ENCODE data around the gene GIT2. TPM values are rescaled to one million over a fixed set of nuclear protein-coding genes. Genes with fewer than 3 reads are reported as not detected.

GIT2 gene
- total and polyA plus RNA-seq, 2 experiments from 2014 or later: 15.8 to 20.9 TPM

GRCh38 chr12:109888179-109889020 lies 107.8 kb downstream of the GIT2 start:
- Histone ChIP-seq H3K36me3 (ENCODE audit: insufficient read depth) (no peaks in the 10 kb centered on the region), H3K9me2 (ENCODE audit: insufficient read depth) (no peaks in the 10 kb centered on the region), H3K27me3 (ENCODE audit: insufficient read depth) (peaks cover 41% of the 10 kb centered on the region), H3F3A (replicated peaks; ENCODE audit: low read depth) (no peaks in the 10 kb centered on the region), H3K4me1 (ENCODE audit: insufficient read depth) (peaks cover 4% of the 10 kb centered on the region; the same call in 1 of the 2 replicates), H3K79me2 (replicated peaks; ENCODE audit: insufficient read depth) (no peaks in the 10 kb centered on the region), H3K4me2 (no peak overlapping the region), H2AFZ (no peak overlapping the region), H3K27ac (ENCODE audit: low read depth) (no peak overlapping the region), H3K4me3 (no peak overlapping the region), H4K20me1 (replicated peaks; ENCODE audit: insufficient read depth) (no peaks in the 10 kb centered on the region)
- Mint-ChIP-seq H3K4me3 (no peak overlapping the region), H3K27ac (no peak overlapping the region), H3K36me3 (ENCODE audit: low read depth) (no peaks in the 10 kb centered on the region), H3K4me1 (peaks cover 11% of the 10 kb centered on the region), H3K27me3 (ENCODE audit: insufficient read depth, low read depth, poor library complexity) (peaks cover 20% of the 10 kb centered on the region), H3K9me3 (no peaks in the 10 kb centered on the region)
- ATAC-seq: no peak
- TF ChIP-seq, protein P1, sequence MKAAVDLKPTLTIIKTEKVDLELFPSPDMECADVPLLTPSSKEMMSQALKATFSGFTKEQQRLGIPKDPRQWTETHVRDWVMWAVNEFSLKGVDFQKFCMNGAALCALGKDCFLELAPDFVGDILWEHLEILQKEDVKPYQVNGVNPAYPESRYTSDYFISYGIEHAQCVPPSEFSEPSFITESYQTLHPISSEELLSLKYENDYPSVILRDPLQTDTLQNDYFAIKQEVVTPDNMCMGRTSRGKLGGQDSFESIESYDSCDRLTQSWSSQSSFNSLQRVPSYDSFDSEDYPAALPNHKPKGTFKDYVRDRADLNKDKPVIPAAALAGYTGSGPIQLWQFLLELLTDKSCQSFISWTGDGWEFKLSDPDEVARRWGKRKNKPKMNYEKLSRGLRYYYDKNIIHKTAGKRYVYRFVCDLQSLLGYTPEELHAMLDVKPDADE (IDR thresholded peaks at IDR 0.05): no peak
- no peak for TF ChIP-seq POLR2AphosphoS5 (IDR thresholded peaks at IDR 0.05; ENCODE audit: low read depth)
- TF ChIP-seq EZH2phosphoT487 (IDR thresholded peaks at IDR 0.05; ENCODE audit: unreplicated experiment): no peak
- no peak for TF ChIP-seq NANOG (IDR thresholded peaks at IDR 0.05; ENCODE audit: borderline replicate concordance)
- TF ChIP-seq, protein P2, sequence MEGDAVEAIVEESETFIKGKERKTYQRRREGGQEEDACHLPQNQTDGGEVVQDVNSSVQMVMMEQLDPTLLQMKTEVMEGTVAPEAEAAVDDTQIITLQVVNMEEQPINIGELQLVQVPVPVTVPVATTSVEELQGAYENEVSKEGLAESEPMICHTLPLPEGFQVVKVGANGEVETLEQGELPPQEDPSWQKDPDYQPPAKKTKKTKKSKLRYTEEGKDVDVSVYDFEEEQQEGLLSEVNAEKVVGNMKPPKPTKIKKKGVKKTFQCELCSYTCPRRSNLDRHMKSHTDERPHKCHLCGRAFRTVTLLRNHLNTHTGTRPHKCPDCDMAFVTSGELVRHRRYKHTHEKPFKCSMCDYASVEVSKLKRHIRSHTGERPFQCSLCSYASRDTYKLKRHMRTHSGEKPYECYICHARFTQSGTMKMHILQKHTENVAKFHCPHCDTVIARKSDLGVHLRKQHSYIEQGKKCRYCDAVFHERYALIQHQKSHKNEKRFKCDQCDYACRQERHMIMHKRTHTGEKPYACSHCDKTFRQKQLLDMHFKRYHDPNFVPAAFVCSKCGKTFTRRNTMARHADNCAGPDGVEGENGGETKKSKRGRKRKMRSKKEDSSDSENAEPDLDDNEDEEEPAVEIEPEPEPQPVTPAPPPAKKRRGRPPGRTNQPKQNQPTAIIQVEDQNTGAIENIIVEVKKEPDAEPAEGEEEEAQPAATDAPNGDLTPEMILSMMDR (conservative IDR thresholded peaks at IDR 0.05; ENCODE audit: low read depth in 2 of 2): no peak
- TF ChIP-seq JUNB (IDR thresholded peaks at IDR 0.05; ENCODE audit: unreplicated experiment): no peak
- no peak for TF ChIP-seq CREB1 (CRISPR knock-in tag; IDR thresholded peaks at IDR 0.05; ENCODE audit: low read depth)
- TF ChIP-seq ZNF114 (CRISPR knock-in tag; IDR thresholded peaks at IDR 0.05): no peak
- TF ChIP-seq, protein P3, sequence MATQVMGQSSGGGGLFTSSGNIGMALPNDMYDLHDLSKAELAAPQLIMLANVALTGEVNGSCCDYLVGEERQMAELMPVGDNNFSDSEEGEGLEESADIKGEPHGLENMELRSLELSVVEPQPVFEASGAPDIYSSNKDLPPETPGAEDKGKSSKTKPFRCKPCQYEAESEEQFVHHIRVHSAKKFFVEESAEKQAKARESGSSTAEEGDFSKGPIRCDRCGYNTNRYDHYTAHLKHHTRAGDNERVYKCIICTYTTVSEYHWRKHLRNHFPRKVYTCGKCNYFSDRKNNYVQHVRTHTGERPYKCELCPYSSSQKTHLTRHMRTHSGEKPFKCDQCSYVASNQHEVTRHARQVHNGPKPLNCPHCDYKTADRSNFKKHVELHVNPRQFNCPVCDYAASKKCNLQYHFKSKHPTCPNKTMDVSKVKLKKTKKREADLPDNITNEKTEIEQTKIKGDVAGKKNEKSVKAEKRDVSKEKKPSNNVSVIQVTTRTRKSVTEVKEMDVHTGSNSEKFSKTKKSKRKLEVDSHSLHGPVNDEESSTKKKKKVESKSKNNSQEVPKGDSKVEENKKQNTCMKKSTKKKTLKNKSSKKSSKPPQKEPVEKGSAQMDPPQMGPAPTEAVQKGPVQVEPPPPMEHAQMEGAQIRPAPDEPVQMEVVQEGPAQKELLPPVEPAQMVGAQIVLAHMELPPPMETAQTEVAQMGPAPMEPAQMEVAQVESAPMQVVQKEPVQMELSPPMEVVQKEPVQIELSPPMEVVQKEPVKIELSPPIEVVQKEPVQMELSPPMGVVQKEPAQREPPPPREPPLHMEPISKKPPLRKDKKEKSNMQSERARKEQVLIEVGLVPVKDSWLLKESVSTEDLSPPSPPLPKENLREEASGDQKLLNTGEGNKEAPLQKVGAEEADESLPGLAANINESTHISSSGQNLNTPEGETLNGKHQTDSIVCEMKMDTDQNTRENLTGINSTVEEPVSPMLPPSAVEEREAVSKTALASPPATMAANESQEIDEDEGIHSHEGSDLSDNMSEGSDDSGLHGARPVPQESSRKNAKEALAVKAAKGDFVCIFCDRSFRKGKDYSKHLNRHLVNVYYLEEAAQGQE (IDR thresholded peaks at IDR 0.05; ENCODE audit: unreplicated experiment): no peak
- no peak for TF ChIP-seq EZH2 (IDR thresholded peaks at IDR 0.05; ENCODE audit: low read depth, unreplicated experiment)
- TF ChIP-seq, protein P4, sequence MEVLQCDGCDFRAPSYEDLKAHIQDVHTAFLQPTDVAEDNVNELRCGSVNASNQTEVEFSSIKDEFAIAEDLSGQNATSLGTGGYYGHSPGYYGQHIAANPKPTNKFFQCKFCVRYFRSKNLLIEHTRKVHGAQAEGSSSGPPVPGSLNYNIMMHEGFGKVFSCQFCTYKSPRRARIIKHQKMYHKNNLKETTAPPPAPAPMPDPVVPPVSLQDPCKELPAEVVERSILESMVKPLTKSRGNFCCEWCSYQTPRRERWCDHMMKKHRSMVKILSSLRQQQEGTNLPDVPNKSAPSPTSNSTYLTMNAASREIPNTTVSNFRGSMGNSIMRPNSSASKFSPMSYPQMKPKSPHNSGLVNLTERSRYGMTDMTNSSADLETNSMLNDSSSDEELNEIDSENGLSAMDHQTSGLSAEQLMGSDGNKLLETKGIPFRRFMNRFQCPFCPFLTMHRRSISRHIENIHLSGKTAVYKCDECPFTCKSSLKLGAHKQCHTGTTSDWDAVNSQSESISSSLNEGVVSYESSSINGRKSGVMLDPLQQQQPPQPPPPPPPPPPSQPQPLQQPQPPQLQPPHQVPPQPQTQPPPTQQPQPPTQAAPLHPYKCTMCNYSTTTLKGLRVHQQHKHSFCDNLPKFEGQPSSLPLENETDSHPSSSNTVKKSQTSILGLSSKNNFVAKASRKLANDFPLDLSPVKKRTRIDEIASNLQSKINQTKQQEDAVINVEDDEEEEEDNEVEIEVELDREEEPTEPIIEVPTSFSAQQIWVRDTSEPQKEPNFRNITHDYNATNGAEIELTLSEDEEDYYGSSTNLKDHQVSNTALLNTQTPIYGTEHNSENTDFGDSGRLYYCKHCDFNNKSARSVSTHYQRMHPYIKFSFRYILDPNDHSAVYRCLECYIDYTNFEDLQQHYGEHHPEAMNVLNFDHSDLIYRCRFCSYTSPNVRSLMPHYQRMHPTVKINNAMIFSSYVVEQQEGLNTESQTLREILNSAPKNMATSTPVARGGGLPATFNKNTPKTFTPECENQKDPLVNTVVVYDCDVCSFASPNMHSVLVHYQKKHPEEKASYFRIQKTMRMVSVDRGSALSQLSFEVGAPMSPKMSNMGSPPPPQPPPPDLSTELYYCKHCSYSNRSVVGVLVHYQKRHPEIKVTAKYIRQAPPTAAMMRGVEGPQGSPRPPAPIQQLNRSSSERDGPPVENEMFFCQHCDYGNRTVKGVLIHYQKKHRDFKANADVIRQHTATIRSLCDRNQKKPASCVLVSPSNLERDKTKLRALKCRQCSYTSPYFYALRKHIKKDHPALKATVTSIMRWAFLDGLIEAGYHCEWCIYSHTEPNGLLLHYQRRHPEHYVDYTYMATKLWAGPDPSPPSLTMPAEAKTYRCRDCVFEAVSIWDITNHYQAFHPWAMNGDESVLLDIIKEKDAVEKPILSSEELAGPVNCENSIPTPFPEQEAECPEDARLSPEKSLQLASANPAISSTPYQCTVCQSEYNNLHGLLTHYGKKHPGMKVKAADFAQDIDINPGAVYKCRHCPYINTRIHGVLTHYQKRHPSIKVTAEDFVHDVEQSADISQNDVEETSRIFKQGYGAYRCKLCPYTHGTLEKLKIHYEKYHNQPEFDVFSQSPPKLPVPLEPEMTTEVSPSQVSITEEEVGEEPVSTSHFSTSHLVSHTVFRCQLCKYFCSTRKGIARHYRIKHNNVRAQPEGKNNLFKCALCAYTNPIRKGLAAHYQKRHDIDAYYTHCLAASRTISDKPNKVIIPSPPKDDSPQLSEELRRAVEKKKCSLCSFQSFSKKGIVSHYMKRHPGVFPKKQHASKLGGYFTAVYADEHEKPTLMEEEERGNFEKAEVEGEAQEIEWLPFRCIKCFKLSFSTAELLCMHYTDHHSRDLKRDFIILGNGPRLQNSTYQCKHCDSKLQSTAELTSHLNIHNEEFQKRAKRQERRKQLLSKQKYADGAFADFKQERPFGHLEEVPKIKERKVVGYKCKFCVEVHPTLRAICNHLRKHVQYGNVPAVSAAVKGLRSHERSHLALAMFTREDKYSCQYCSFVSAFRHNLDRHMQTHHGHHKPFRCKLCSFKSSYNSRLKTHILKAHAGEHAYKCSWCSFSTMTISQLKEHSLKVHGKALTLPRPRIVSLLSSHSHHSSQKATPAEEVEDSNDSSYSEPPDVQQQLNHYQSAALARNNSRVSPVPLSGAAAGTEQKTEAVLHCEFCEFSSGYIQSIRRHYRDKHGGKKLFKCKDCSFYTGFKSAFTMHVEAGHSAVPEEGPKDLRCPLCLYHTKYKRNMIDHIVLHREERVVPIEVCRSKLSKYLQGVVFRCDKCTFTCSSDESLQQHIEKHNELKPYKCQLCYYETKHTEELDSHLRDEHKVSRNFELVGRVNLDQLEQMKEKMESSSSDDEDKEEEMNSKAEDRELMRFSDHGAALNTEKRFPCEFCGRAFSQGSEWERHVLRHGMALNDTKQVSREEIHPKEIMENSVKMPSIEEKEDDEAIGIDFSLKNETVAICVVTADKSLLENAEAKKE (CRISPR knock-in tag; IDR thresholded peaks at IDR 0.05): no peak
- no peak for TF ChIP-seq ZNF331 (CRISPR knock-in tag; IDR thresholded peaks at IDR 0.05; ENCODE audit: low read depth)
- no peak for TF ChIP-seq STAT1 (IDR thresholded peaks at IDR 0.05; ENCODE audit: unreplicated experiment)
- no peak for DNase-seq (ENCODE audit: low spot score)

Measured in GM23338 (cell line).